Hepatocyte (in vitro differentiated cells): ENCODE results near the gene MLX.

Source experiments
- EZH2 ChIP-seq: fragments of 200-600 bp; sonication (generic); IDR thresholded peaks from 2 replicates; pipeline ENCODE4 v1.6.1; 2016; ENCODE audit warnings: antibody characterized with exemption, mild to moderate bottlenecking, borderline replicate concordance
- TF ChIP-seq, protein P1 (sequence below): fragments of 200-600 bp; sonication (generic); IDR thresholded peaks from 2 replicates; pipeline ENCODE4 v1.5.1; 2016; ENCODE audit warnings: antibody characterized with exemption, mild to moderate bottlenecking; ENCODE audit not compliant: poor library complexity

DNA sequence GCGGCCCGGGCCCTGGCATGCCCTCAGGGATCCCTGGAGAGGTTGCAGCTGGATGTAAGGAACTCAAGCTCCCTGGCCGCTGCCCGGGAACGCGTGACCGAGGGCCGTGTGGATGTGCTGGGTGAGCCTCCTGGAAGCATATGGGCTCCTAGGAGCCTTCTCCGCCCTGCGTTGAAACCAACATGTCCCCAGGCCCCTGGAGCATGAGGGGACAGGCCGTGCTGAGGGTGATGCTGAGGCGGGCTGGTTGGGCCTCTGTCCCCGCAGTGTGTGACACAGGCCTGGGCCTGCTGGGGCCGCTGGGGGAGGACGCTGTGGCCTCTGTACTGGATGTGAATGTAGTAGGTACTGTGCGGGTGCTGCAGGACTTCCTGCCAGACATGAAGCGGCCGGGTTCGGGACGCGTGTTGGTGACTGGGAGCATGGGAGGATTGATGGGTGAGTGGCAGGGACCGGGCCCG is 19.9 kb upstream of the MLX start:
- TF ChIP-seq EZH2, result no peak
- TF ChIP-seq, protein P1, sequence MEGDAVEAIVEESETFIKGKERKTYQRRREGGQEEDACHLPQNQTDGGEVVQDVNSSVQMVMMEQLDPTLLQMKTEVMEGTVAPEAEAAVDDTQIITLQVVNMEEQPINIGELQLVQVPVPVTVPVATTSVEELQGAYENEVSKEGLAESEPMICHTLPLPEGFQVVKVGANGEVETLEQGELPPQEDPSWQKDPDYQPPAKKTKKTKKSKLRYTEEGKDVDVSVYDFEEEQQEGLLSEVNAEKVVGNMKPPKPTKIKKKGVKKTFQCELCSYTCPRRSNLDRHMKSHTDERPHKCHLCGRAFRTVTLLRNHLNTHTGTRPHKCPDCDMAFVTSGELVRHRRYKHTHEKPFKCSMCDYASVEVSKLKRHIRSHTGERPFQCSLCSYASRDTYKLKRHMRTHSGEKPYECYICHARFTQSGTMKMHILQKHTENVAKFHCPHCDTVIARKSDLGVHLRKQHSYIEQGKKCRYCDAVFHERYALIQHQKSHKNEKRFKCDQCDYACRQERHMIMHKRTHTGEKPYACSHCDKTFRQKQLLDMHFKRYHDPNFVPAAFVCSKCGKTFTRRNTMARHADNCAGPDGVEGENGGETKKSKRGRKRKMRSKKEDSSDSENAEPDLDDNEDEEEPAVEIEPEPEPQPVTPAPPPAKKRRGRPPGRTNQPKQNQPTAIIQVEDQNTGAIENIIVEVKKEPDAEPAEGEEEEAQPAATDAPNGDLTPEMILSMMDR, result no peak
